Muscle of arm (tissue), 14 donors: ENCODE results near the gene RNF112. TPM values are rescaled to one million over a fixed set of nuclear protein-coding genes. Genes with fewer than 3 reads are reported as not detected.

Experiments used
- DNase-seq: peaks from one replicate; pipeline ENCODE4 v3.0.0-alpha.2; 2013
- long read RNA-seq, 11 donors: transcript quantifications; one replicate each; lab custom pipeline, GENCODE V29; 2026
- polyA plus RNA-seq, 12 donors: library from polyadenylated mRNA; unstranded; fragments of 120-200 nt; gene quantifications; one replicate each; pipeline ENCODE4 v1.2.1, GENCODE V29; 2013; ENCODE audit not compliant: insufficient read length in 12 of 12

Gene RNF112
- 10 to 100 TPM in 1 of 12 donors, 1 to 10 TPM in 10, not detected in 1; 2.1 to 23.0 (median 3.6) TPM for polyA plus RNA-seq
- long read RNA-seq, donor 1, result 0 reads
- long read RNA-seq, donor 2, result 0 reads
- long read RNA-seq, donor 3, result 0 reads
- long read RNA-seq, donor 4, result 0 reads
- long read RNA-seq, donor 5, partial matches to known transcripts, result 9 of 9 reads
- long read RNA-seq, donor 5, other reads (novel, unspliced or antisense), result 0 of 9 reads
- long read RNA-seq, donor 6, result 0 reads
- long read RNA-seq, donor 7, result 0 reads
- long read RNA-seq, donor 8, result 0 reads
- long read RNA-seq, donor 9, partial matches to known transcripts, result 0 of 11 reads
- long read RNA-seq, donor 9, other reads (novel, unspliced or antisense), result 11 of 11 reads
- long read RNA-seq, donor 10, result 0 reads
- long read RNA-seq, donor 11, result 0 reads

DNA sequence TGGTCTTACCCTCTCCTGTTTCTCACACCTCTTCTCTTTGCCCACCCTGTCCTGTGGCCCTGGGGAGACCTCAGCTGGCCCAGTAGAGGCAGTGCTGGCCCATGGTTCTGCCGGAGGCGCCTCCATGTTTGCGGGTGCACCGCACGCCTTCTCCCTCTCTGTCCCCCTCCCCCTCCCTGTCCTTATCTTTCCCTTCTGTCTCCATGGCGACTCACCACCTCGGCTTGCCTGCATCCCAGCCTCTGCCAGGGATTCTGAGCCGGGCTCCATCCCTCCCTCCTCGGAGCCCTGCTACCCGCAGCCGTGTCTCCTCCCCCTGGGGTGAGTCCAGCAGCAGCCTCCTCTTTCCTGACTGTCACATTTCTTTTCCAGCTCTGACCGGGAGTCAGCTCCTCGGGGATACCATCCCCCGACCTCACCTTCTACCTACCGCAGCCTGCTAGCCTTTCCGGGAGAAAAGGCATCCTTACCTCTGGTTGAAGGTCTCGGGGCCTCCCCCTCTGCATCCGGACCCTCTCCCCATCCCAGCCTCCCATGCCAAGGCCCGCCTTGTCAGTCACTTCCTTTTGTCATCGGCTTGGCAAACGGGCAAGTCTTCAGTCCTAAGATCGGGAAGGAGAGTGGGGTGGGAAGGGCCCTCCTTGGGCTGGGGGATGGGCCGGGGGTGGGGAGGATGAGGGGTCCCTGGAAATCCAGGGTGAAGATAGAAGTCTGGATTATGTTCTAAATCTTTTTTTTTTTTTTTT is at the start of gene RNF112:
TSS of gene RNF112 (plus strand) at position 358 of the 746 bp plus-strand sequence. CDS start at position 535, 177 bp downstream.
- peak; percentile 51 for DNase-seq

DNA sequence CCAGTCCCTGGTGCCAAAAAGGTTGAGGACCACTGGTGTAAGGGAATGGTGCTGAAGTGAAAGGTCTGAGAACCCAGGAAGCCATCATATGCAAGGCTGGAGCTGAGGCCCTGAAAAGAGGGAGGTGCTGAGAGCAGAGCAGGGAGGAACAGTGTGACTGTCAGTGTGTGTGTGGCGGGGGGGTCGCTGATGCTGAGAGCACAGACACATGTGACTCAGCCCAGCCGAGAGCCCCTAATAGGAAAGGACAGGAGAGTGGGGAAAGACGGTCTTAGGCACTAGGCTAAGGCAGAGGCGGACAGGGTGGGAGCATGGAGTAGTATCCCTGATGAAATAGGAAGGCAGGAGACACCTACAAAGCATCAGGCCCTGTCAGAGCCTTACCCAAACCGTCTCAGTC is 49.7 kb upstream of the RNF112 start:
- no peak for DNase-seq

DNA sequence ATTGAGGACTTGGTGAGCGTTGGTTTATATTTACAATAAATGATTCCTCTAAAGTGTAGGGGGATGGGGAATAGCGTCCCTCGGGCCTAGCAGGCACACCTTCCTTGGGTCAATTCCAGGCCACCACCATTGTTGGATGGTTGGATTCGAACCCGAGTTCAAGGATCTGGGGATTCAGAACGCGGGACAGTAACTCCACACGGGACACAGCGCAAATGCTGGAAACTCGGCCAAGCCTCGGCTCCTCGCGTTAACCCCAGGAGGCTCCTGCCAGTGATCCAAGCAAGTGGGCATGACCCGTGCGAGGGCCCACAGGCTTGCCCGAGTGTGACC is 49.1 kb upstream of the RNF112 start:
- no peak for DNase-seq

DNA sequence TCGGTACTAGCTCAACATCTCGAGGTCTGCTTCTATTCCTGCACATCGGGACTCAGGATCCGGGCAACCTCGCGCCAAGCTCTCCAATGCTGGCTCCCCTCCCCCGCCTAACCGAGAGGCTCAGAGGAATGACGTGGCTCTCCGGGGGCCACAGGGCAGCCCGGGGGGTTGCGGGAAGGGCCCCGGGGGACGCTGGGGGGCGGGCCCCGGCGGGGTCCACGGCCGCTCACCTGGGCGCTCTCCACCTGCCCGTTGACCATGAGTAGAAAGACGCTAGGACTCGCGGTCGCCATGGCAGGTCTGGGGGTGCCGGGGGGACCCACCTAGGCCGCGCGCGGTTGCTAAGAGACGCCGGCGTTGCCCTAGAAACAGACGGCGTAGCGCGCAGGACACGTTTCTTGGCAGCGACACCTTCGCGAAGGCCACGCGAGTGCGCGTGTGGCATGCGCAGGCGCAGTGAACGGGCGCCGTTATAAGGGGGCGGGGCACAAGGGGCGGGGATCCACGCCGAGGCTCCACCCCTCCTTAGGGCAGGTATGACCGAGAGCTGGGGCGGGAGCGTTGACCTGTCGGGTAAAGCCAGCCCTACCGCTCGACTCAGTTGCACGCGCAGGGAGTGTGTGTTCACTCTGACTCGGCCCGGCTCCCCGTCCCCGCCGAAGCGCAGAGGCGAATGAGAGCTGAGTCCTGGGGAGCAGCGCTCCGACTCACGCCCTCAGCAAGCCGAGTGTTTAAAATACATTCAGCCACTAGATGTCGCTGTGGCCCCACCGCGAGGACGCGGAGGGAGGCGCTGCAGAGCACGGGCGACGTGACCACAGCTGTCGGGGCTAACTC is 48.5 kb upstream of the RNF112 start, which contains the start of gene B9D1:
TSS of gene B9D1 (minus strand) at position 447 of the 837 bp plus-strand sequence. CDS start at position 293, 154 bp downstream.
- DNase-seq, result peak; percentile 97

DNA sequence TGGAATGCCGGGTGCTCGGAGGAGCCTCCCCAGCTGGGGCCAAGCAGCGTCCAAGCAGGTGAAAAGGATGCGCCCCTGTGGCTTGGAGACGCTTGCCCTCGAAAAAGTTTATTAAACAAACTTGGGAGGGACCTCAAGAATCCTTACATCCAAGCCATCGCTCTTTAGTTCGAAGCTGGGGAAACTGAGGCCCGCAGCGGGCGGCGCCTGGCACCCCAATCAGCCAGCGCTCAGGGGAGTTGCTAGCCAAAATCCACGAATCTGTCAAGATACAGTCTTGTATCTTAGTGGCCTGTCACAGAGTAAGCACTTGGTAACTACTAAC is 48.0 kb upstream of the RNF112 start:
- DNase-seq, result no peak

DNA sequence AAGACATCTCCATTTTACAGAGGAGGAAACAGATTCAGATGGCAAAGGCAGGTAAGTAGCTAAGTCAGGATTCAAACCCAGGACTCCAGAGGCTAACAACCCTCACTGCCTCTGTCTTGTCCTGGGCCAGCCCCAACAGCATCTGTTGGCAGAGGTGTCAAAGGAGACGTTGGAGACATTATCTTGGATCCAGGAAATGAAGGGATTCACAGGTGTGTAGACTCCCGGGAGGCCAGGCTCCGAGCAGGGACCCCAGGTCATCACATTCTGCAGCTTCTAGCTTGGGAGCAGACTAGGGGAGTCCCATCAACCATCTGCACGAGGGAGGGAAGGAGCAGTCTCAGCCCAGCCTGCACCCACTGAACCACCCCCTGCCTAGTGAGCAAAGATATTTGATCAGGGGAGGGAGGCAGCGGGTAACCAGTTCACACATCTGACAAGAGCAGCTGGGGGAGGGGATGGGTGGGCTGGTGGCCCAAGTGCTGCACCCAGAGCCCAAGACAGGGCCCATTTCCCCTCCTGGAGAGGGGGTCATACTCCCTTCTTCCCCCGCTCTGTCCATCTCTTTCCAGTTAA is 47.5 kb upstream of the RNF112 start:
- no peak for DNase-seq

DNA sequence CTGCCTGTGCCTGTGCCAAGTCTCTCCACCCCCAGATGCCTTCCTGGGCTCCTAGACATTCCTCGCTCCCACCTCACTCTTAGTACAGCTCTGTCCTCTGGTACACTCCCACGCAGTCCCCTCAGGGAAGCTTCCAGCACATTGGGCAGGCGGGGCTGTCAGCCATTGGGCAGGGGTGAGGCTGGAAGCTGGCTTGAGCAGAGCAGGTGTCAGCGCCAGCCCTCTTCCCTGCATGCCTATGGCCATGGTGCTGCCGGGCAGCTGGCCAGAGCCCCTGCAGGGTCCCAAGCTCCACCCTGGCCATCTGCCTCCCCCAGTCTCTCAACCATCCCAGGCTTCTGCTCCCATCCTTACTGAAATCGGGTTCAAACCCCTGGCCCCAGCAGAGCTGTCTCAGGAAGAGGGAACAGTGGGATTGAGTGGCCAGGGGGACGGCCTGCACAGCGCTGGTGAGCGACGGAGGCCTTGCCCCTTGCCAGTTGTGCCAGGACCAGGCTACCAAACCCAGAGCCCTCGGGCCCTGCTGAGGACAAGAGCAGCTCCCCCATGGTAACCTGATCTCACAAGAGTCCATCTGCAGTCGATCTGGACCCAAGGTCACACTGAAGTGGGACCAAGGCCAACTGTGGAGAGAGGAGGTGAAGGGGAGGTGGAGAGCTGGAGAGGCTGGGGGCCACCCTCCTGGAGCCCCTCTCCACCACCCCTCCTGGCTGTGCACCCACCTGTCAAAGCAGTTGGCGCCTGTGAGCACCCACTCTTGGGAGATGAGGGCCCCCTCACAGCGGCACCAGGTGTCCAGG is 46.1 kb upstream of the RNF112 start:
- no peak for DNase-seq

GRCh38 chr17:19365499-19365817 is 45.6 kb upstream of the RNF112 start:
- no peak for DNase-seq

GRCh38 chr17:19365833-19366636 is 45.0 kb upstream of the RNF112 start:
- DNase-seq, result no peak

- DNase-seq, result no peak
Observed at GRCh38 chr17:19366637-19366972, 44.4 kb upstream of the RNF112 start.

- no peak for DNase-seq
Observed at GRCh38 chr17:19368229-19368628, 42.8 kb upstream of the RNF112 start.

DNA sequence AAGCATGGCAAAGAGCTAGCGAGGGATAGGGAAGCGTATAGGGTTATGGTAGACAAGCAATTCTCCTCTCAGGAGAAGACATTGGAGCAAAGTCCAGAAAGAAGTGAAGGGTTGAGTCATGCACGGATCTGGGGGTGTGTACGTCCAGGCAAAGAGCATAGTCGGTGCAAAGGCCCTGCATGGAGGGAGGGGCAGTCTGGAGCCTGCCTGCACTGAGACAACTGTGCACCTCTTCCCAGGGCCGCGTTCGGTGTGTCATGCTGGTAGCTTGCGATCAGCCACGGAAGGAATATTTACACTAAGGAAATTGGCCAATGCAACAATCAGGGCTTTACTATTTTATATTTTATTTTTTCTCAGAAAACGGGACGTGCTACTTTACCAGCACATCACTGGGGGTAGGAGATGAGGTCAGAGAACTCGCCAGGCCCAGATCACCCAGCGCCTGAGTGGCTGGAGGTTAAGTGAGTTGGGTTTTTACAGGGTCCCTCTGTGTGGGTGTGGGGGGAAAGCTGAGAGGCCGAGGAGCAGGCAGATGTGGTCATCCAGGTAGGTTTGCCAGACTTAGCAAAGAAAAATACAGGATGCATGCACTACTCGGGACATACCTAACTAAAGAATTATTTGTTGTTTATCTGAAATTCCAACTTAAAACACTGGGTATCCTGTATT is 41.8 kb upstream of the RNF112 start:
- no peak for DNase-seq

GRCh38 chr17:19369846-19370492 is 41.1 kb upstream of the RNF112 start:
- no peak for DNase-seq

GRCh38 chr17:19370493-19370960 is 40.5 kb upstream of the RNF112 start:
- no peak for DNase-seq

- no peak for DNase-seq
Observed at GRCh38 chr17:19371259-19372010, 39.6 kb upstream of the RNF112 start.

GRCh38 chr17:19372011-19372370 is 39.0 kb upstream of the RNF112 start:
- no peak for DNase-seq

- no peak for DNase-seq
Observed at GRCh38 chr17:19372439-19372838, 38.6 kb upstream of the RNF112 start.

DNA sequence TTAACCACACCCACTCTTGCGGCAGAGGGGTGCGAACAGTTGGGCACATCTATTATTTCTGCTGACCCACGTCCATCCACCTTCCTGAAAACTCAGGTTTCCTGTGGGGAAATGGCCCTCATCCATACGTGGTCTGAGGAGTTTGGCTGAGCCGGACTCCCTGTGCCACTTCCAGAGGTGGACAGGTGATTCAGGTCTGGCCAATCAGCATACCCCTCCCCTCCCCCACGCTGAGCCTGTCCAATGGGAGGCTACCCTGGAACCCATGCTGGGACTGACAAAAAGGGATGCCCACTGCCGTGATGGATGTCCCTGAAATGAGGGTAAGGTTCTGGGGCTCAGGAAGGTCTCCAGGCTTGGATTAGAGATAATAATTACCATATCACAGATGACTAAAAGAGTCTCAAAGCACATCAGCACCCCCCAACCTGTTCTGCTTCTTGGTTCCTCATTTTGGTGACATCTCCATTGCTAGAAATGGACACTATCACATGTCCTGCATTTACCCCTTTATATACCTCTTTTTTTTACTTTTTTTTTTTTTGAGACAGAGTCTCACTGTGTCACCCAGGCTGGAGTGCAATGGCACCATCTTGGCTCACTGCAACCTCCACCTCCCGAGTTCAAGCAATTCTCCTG is 38.0 kb upstream of the RNF112 start:
- no peak for DNase-seq
